Right atrium auricular region (tissue), 2 donors: Measurements from ENCODE around the gene VGLL1. TPM values are rescaled to one million over a fixed set of nuclear protein-coding genes. Genes with fewer than 3 reads are reported as not detected.

ENCODE experiments used
- DNase-seq: peaks from one replicate; pipeline ENCODE4 v3.0.0-alpha.2; 2019; ENCODE audit warnings: low spot score
- H3K27ac ChIP-seq, 2 donors: fragments of 200-600 bp; sonication (generic); 1 replicate in 1 of 2; 2 replicates in 1 of 2; pipeline ENCODE4 v1.5.1; 2016 to 2019
- H3K27me3 ChIP-seq, 2 donors: fragments of 200-600 bp; sonication (generic); one replicate each; pipeline versions ENCODE4 v1.5.1 to v1.6.0; 2017 to 2019
- H3K36me3 ChIP-seq: fragments of 200-600 bp; sonication (generic); one replicate; pipeline ENCODE4 v1.5.1; 2016
- H3K4me1 ChIP-seq, 2 donors: fragments of 200-600 bp; sonication (generic); one replicate each; pipeline versions ENCODE4 v1.5.1 to v1.6.0; 2017 to 2019
- H3K4me3 ChIP-seq, 2 donors: fragments of 200-600 bp; sonication (generic); 1 replicate in 1 of 2; 2 replicates in 1 of 2; pipeline ENCODE4 v1.5.1; 2017 to 2019; ENCODE audit warnings: mild to moderate bottlenecking in 1 of 2, moderate library complexity in 1 of 2
- H3K9me3 ChIP-seq, 2 donors: fragments of 200-600 bp; sonication (generic); one replicate each; pipeline ENCODE4 v1.5.1; 2019
- total RNA-seq, 2 donors: library from RNA; depleted of rRNA; stranded (reverse); fragments of >200 nt; gene quantifications; one replicate each; pipeline ENCODE4 v1.1.0, GENCODE V29; 2016
- TF ChIP-seq, protein P1 (sequence below), 2 donors: fragments of 200-600 bp; sonication (generic); IDR thresholded peaks; one replicate each; pipeline ENCODE4 v1.5.1; 2019; ENCODE audit warnings: antibody characterized with exemption in 2 of 2

VGLL1 gene
- total RNA-seq, 2 donors from 2014 or later = not detected

GRCh38 chrX:136584545-136584944 is 52.5 kb downstream of the VGLL1 start:
- TF ChIP-seq, protein P1, sequence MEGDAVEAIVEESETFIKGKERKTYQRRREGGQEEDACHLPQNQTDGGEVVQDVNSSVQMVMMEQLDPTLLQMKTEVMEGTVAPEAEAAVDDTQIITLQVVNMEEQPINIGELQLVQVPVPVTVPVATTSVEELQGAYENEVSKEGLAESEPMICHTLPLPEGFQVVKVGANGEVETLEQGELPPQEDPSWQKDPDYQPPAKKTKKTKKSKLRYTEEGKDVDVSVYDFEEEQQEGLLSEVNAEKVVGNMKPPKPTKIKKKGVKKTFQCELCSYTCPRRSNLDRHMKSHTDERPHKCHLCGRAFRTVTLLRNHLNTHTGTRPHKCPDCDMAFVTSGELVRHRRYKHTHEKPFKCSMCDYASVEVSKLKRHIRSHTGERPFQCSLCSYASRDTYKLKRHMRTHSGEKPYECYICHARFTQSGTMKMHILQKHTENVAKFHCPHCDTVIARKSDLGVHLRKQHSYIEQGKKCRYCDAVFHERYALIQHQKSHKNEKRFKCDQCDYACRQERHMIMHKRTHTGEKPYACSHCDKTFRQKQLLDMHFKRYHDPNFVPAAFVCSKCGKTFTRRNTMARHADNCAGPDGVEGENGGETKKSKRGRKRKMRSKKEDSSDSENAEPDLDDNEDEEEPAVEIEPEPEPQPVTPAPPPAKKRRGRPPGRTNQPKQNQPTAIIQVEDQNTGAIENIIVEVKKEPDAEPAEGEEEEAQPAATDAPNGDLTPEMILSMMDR (IDR thresholded peaks at IDR 0.05) = no peak
- no peak for DNase-seq
- Histone ChIP-seq H3K36me3 (no peaks in the 10 kb centered on the region), H3K9me3 (no peaks in the 10 kb centered on the region), H3K4me3 (no peak overlapping the region), H3K27ac (no peak overlapping the region), H3K4me1 (no peaks in the 10 kb centered on the region), H3K27me3 (no peaks in the 10 kb centered on the region)

DNA sequence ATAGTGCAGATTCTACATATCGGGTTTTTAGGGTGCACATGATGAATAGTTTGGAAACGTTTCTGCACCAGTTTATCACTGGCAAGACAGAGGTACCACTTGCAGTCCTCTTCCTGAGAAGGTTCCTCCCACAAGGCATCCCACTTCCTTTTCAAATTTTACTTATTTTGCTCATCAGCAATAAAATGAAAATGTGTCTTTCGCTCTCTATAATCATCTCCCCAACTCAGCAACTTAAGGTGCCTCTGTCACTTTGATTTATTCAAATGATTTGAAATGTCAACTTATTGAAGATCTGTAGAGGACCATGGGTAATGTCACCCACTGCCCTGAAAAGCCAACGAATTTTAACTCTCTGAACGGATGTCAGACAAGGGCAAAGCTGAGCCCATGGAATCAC is 53.2 kb downstream of the VGLL1 start:
- Histone ChIP-seq H3K4me3 (no peak overlapping the region), H3K4me1 (no peaks in the 10 kb centered on the region), H3K27me3 (no peaks in the 10 kb centered on the region), H3K27ac (no peak overlapping the region), H3K9me3 (no peaks in the 10 kb centered on the region), H3K36me3 (no peaks in the 10 kb centered on the region)
- TF ChIP-seq, protein P1 (IDR thresholded peaks at IDR 0.05) = no peak
- DNase-seq = no peak

- Histone ChIP-seq H3K4me3 (no peak overlapping the region), H3K27ac (no peak overlapping the region), H3K36me3 (no peaks in the 10 kb centered on the region), H3K4me1 (no peaks in the 10 kb centered on the region), H3K9me3 (no peaks in the 10 kb centered on the region), H3K27me3 (no peaks in the 10 kb centered on the region)
- DNase-seq = no peak
- TF ChIP-seq, protein P1 (IDR thresholded peaks at IDR 0.05) = no peak
These were observed 53.9 kb downstream of the VGLL1 start for GRCh38 chrX:136585960-136586359.

GRCh38 chrX:136586386-136586785 is 54.4 kb downstream of the VGLL1 start:
- Histone ChIP-seq H3K9me3 (no peaks in the 10 kb centered on the region), H3K4me3 (no peak overlapping the region), H3K27ac (no peak overlapping the region), H3K27me3 (no peaks in the 10 kb centered on the region), H3K36me3 (no peaks in the 10 kb centered on the region), H3K4me1 (no peaks in the 10 kb centered on the region)
- TF ChIP-seq, protein P1 (IDR thresholded peaks at IDR 0.05) = no peak
- no peak for DNase-seq

GRCh38 chrX:136587532-136587931 is 55.5 kb downstream of the VGLL1 start:
- no peaks in the 10 kb centered on the region for H3K4me1 ChIP-seq
- H3K27me3 ChIP-seq = no peaks in the 10 kb centered on the region
- no peak overlapping the region for H3K27ac ChIP-seq
- H3K4me3 ChIP-seq = no peak overlapping the region
- DNase-seq = no peak
- no peaks in the 10 kb centered on the region for H3K9me3 ChIP-seq
- TF ChIP-seq, protein P1 (IDR thresholded peaks at IDR 0.05) = no peak
- no peaks in the 10 kb centered on the region for H3K36me3 ChIP-seq

- no peaks in the 10 kb centered on the region for H3K27me3 ChIP-seq
- TF ChIP-seq, protein P1 (IDR thresholded peaks at IDR 0.05) = no peak
- H3K27ac ChIP-seq = no peak overlapping the region
- DNase-seq = no peak
- no peak overlapping the region for H3K4me3 ChIP-seq
- H3K36me3 ChIP-seq = no peaks in the 10 kb centered on the region
- no peaks in the 10 kb centered on the region for H3K9me3 ChIP-seq
- H3K4me1 ChIP-seq = no peaks in the 10 kb centered on the region
These were observed 56.0 kb downstream of the VGLL1 start for GRCh38 chrX:136588036-136588435.
